Colonic mucosa (tissue), 4 donors: ENCODE results near the gene TMTC4. TPM values are rescaled to one million over a fixed set of nuclear protein-coding genes. Genes with fewer than 3 reads are reported as not detected.

Source experiments
- DNase-seq: peaks from one replicate; pipeline ENCODE4 v3.0.0-alpha.2; 2020
- H3K27ac ChIP-seq: fragments of 200-600 bp; one replicate; pipeline ENCODE4 v1.8.0; 2021
- H3K27me3 ChIP-seq: fragments of 200-600 bp; one replicate; pipeline ENCODE4 v1.8.0; 2021
- H3K36me3 ChIP-seq: fragments of 200-600 bp; one replicate; pipeline ENCODE4 v1.8.0; 2021
- H3K4me1 ChIP-seq: fragments of 200-600 bp; one replicate; pipeline ENCODE4 v1.8.0; 2021; ENCODE audit warnings: mild to moderate bottlenecking
- H3K4me3 ChIP-seq: fragments of 200-600 bp; one replicate; pipeline ENCODE4 v1.8.0; 2021
- H3K9ac ChIP-seq, 2 donors: one replicate each; pipeline ENCODE4 v1.7.0; 2013; ENCODE audit warnings: control low read depth in 2 of 2, low read depth in 2 of 2, low read length in 2 of 2
- H3K9me3 ChIP-seq: fragments of 200-600 bp; one replicate; pipeline ENCODE4 v1.8.0; 2021
- CTCF ChIP-seq: fragments of 200-600 bp; IDR thresholded peaks from one replicate; pipeline ENCODE4 v1.8.0; 2022; ENCODE audit warnings: antibody characterized with exemption, mild to moderate bottlenecking
- intact Hi-C: fragments of 100-400 bp; cut with DNase I; formaldehyde crosslinking; loops from one replicate; pipeline ENCODE4 v1.14.1; 2022
- total RNA-seq, 2 donors: library from RNA; stranded (reverse); fragmentation: NEBNext Ultra II Directional in 1 of 2; extraction: Animal tissue kit (Norgen Biotek cat#: 25700) in 1 of 2; gene quantifications; one replicate each; pipeline ENCODE4 v1.2.1, GENCODE V29; 2021
- donor health status: healthy.
- donor health status: DM: no; HTN: no; CAD: no.
- donor health status: DM: no; HTN: no; CAD: no.

Gene TMTC4
- total RNA-seq, 2 donors from 2014 or later, result 18.2 to 21.4 TPM

- Histone ChIP-seq H3K9ac (no peak overlapping the region), H3K9me3 (no peaks in the 10 kb centered on the region), H3K4me1 (no peaks in the 10 kb centered on the region), H3K36me3 (no peaks in the 10 kb centered on the region), H3K27ac (no peak overlapping the region), H3K4me3 (no peak overlapping the region), H3K27me3 (no peaks in the 10 kb centered on the region)
- intact Hi-C loops, result no loop called here
- no peak for TF ChIP-seq CTCF
- no peak for DNase-seq
These were observed 28.4 kb downstream of the TMTC4 start for GRCh38 chr13:100646030-100646673.

- Histone ChIP-seq H3K9ac (no peak overlapping the region), H3K4me1 (no peaks in the 10 kb centered on the region), H3K4me3 (no peak overlapping the region), H3K9me3 (no peaks in the 10 kb centered on the region), H3K27ac (no peak overlapping the region), H3K36me3 (no peaks in the 10 kb centered on the region), H3K27me3 (no peaks in the 10 kb centered on the region)
- TF ChIP-seq CTCF, result no peak
- intact Hi-C loops, result no loop called here
- DNase-seq, result no peak
These were observed 29.2 kb downstream of the TMTC4 start for GRCh38 chr13:100645382-100645781.

GRCh38 chr13:100644371-100644770 is 30.2 kb downstream of the TMTC4 start:
- H3K4me1 ChIP-seq, result no peaks in the 10 kb centered on the region
- H3K4me3 ChIP-seq, result no peak overlapping the region
- no peak for TF ChIP-seq CTCF
- no peaks in the 10 kb centered on the region for H3K27me3 ChIP-seq
- DNase-seq, result no peak
- H3K27ac ChIP-seq, result no peak overlapping the region
- intact Hi-C loops, result no loop called here
- no peaks in the 10 kb centered on the region for H3K36me3 ChIP-seq
- no peak overlapping the region for H3K9ac ChIP-seq
- no peaks in the 10 kb centered on the region for H3K9me3 ChIP-seq

- Histone ChIP-seq H3K4me3 (no peak overlapping the region), H3K27ac (no peak overlapping the region), H3K36me3 (peaks cover 5% of the 10 kb centered on the region), H3K9me3 (no peaks in the 10 kb centered on the region), H3K9ac (no peak overlapping the region), H3K4me1 (no peaks in the 10 kb centered on the region), H3K27me3 (no peaks in the 10 kb centered on the region)
- no peak for TF ChIP-seq CTCF
- intact Hi-C loops, result no loop called here
- DNase-seq, result no peak
These were observed 36.8 kb downstream of the TMTC4 start for GRCh38 chr13:100637796-100638195.

GRCh38 chr13:100637380-100637779 is 37.2 kb downstream of the TMTC4 start:
- no peaks in the 10 kb centered on the region for H3K27me3 ChIP-seq
- no peak overlapping the region for H3K4me3 ChIP-seq
- TF ChIP-seq CTCF, result no peak
- H3K36me3 ChIP-seq, result peaks cover 5% of the 10 kb centered on the region
- intact Hi-C loops, result no loop called here
- no peak for DNase-seq
- no peak overlapping the region for H3K9ac ChIP-seq
- H3K9me3 ChIP-seq, result no peaks in the 10 kb centered on the region
- no peak overlapping the region for H3K27ac ChIP-seq
- H3K4me1 ChIP-seq, result no peaks in the 10 kb centered on the region
